Choroid plexus epithelial cell (primary cell): ENCODE results near the gene MICOS13.

ENCODE experiments used
- DNase-seq: peaks from one replicate; pipeline ENCODE4 v3.0.0-alpha.2; 2010; ENCODE audit warnings: low read depth
- H3K4me3 ChIP-seq: 2 replicates; pipeline ENCODE4 v1.5.1; 2011; ENCODE audit warnings: low read depth, mild to moderate bottlenecking, control low read depth, low read length, moderate library complexity
- CTCF ChIP-seq: conservative IDR thresholded peaks from 2 replicates; pipeline ENCODE4 v1.5.1; 2011; ENCODE audit warnings: low read depth, mild to moderate bottlenecking, control low read depth, inconsistent platforms, low read length, moderate library complexity

The MICOS13 gene

GRCh38 chr19:5672708-5673459 lies 7.4 kb downstream of the MICOS13 start:
- no peak for DNase-seq
- H3K4me3 ChIP-seq, result no peak overlapping the region
- no peak for TF ChIP-seq CTCF

- no peak for TF ChIP-seq CTCF
- no peak for DNase-seq
- H3K4me3 ChIP-seq, result no peak overlapping the region
Measured at GRCh38 chr19:5671600-5671999, 8.7 kb downstream of the MICOS13 start.

GRCh38 chr19:5669212-5669611 lies 11.1 kb downstream of the MICOS13 start:
- no peak for TF ChIP-seq CTCF
- no peak overlapping the region for H3K4me3 ChIP-seq
- DNase-seq, result no peak

DNA sequence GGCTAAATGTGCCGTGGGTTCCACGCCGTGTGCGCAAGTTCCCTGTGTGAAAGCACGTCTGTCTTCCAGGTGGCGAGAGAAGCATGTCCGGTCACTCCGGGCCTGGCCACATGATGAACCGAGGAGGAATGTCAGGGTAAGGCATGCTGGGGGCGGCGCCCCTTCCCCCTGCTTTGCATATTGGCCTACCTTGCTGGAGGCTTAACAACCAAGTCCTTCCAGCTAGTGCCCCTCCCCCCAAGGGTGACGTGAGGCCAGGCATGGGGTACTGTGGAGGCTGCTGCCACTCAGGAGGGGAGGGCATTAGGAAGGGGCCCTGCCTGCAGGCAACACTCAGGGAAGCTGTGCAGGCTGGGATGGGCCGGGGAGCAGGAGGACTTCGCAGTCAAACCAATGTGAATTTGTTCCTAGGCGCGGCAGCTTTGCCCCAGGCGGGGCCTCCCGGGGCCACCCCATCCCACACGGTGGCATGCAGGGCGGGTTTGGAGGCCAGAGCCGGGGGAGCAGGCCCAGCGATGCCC lies 12.5 kb downstream of the MICOS13 start:
- TF ChIP-seq CTCF, result no peak
- H3K4me3 ChIP-seq, result no peak overlapping the region
- no peak for DNase-seq

GRCh38 chr19:5666921-5667610 lies 13.2 kb downstream of the MICOS13 start:
- DNase-seq, result no peak
- H3K4me3 ChIP-seq, result no peak overlapping the region
- no peak for TF ChIP-seq CTCF

DNA sequence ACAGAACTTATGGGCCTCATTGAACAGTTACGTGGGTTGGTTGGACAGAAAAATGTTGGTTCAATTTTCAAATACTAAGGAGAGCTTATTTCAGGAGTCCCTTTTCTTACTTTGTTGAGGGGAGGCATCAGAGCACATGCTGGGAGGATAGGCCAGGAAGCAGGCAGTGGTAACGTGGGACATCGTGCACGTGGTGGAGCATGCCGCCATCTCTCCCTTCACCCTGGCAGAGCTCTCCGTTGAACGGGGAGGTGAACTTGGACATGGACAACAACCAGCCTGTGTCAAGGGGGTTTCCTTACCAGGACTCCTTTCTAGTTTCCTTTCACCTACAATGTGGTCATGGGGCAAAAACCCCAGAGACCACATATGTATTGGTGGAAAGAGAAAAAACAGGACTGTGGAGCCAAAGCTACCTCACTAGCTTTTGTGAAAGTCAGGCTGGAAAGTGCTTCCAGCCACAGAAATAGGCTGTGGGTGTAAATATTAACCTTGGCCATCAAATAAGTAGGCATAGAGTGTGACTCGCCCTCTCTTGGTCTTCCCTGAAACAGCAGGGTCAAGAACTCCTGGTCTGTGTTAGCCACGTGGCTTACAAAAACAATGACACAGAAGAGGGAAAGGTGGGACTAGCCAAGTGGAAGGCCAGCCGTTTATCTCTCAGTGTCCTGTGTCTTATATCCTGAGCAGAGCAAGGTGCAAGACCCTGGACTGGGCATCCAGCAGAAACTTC lies 14.4 kb downstream of the MICOS13 start:
- peak; percentile 55 for TF ChIP-seq CTCF
- no peak overlapping the region for H3K4me3 ChIP-seq
- peak; percentile 80 for DNase-seq
